GM10847 (cell line): Measurements from ENCODE around the gene C12orf76.

Source experiments
- POLR2A ChIP-seq: IDR thresholded peaks from 2 replicates; pipeline ENCODE4 v1.6.1; 2011; ENCODE audit not compliant: insufficient read length; ENCODE audit errors: extremely low read depth

The C12orf76 gene

GRCh38 chr12:110029290-110029815 is 19.0 kb downstream of the C12orf76 start:
- TF ChIP-seq POLR2A = no peak

GRCh38 chr12:110028323-110028722 is 20.0 kb downstream of the C12orf76 start:
- TF ChIP-seq POLR2A = no peak

DNA sequence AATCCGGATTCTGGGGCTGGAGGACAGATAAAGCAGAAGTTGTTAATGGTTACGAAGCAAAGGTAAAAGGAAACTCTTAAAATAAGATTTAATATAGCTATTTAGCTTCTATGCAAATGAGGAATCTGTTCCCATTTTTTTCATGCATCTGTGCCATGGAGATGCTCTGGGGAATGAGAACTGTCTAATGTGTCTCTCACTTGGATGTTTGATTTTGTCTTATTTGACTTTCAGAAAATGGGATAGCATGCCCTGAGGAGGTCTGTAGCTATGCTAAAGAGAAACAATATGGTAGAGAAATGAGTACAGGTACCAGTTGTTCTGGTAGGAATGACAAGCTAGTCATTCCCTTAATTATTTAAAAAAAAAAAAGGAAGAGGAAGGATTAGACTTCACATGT is 24.3 kb downstream of the C12orf76 start:
- no peak for TF ChIP-seq POLR2A

DNA sequence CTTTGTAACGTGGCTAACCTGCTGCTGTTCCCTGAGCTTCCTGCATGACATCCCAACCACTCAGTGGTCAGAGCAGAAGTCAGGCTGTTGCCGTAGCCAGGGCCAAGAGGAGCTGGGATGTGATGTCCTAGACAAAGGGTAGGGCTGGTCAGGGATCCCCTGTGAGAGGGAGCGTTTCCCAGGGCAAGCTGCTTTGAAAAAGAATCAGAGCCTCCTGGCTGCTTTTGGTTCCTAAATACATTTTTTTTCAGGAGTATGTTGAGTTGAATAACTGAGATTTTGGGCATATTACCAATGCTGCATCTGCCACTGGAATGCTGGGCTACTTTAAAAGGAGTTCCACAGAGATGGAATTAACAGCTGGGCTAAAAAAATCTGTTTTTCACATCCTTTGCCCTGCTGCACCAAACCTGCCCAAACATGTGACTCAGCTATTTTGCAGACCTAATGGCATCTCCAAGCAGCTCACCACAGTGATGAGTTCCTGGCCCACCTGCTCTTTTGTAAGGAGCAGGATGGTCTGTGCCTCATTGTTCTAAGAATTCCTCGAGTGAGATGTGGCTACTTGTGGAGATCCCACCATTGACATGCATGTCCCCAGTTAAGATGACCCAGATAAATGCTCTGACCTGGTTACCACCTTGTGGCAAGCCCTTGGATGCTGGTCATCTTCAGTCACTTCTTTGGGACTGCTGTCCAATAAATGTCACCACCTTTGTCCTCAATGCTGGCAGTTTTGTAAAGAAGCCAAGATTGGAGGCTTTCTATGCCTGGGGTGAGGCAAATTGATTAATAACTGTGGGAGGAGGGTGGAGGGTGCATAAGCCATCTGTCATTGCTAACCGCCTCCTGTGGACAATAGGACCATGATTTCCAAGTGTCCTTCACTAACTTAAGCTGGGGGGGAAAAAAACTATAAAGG is 25.0 kb downstream of the C12orf76 start:
- TF ChIP-seq POLR2A = no peak

- no peak for TF ChIP-seq POLR2A
Measured at GRCh38 chr12:110020956-110021355, 27.4 kb downstream of the C12orf76 start.

- no peak for TF ChIP-seq POLR2A
Measured at GRCh38 chr12:110015132-110015531, 33.2 kb downstream of the C12orf76 start.

DNA sequence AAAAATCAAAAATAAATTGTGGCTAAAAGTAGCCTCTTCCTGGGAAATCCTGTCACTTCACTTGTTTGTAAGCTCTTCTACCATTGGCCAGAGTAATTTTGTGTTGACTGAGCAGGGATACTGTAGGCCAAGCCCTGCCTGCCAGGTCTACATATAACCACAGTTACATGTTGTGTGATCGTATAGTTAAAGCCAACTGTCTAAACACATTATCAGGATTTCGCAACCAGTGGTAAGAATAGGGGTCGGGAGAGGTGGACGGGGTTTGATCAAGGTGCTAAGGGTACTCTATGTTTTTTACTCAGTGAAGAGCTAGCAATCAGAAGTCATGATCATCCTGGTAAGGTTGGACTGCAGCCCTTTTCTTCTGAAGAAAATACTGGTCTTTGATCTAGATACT is 35.7 kb downstream of the C12orf76 start:
- no peak for TF ChIP-seq POLR2A

DNA sequence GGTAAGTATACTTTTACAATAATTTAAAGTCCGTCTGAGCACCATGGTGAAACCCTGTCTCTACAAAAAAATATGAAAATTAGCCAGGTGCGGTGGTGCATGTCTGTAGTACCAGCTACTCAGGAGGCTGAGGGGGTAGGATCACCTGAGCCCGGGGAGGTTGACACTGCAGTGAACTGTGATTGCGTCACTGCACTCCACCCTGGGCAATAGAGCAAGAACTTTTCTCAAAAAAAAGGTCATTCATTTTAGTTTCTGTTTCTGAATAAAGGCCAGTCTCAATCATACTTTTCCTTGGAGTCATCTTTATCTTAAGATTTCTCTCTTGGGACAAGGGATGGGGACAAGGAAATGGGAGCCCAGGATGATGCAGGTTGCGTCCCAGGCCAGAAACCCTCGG is 36.2 kb downstream of the C12orf76 start:
- no peak for TF ChIP-seq POLR2A

DNA sequence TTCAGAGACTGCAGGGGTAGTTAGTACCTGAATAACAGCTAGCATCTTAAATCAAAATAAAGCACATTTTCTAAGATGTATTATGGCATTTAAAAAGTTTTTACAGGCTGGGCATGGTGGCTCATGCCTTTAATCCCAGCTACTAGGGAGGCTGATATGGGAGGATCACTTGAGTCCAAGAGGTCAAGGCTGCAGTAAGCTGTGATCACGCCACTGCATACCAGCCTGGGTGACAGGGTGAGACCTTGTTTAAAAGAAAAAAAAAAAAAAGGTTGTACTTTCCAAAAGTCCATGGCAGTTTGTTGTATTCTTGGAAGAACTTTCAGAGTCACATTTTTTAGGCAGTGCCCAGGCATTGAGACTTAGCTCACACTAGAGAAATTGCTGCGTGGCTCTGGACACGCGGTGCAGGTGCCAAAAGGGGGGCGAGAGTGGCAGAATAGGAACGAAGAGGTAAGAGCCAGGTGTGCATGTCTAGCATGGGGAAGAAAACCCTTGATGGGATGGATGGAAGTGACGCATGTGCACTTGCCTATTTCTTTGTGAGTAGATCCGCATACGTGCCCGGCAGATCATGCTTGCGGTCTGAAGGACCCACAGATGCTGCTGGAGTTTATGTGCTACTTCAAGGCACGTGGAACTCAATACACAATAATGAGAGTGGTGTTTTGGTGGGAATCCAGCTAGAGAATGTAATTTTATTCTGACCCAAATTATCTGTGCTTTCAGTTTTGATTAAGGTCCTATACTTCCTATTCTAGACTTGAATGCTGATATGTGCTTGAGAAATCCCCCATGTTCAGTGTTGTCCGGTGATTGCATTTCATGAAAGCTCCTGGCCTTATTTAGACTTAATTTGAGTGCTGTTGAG is 37.2 kb downstream of the C12orf76 start:
- TF ChIP-seq POLR2A = no peak

DNA sequence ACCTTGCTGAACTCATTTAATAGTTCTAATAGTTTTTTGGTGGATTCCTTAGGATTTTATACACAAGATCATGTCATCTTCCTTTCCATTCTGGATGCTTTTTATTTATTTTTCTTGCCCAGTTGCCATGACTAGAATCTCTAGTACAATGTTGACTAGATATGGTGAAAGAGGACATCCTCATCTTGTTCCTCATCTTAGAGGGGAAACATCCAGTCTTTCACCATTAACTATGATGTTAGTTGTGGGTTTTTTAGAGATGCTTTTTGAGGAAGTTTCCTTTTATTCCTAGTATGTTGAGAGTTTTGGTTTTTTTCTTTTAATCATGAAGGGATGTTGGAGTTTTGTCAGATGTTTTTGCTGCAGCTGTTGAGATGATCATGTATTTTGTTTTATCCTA is 40.4 kb downstream of the C12orf76 start:
- TF ChIP-seq POLR2A = no peak

GRCh38 chr12:110006115-110006514 is 42.2 kb downstream of the C12orf76 start:
- no peak for TF ChIP-seq POLR2A

GRCh38 chr12:110005319-110005973 is 42.9 kb downstream of the C12orf76 start:
- no peak for TF ChIP-seq POLR2A

- no peak for TF ChIP-seq POLR2A
Measured at GRCh38 chr12:110004598-110004997, 43.7 kb downstream of the C12orf76 start.

GRCh38 chr12:110002676-110003515 is 45.4 kb downstream of the C12orf76 start:
- no peak for TF ChIP-seq POLR2A
